Measurements from ENCODE around the gene SLC5A4. TPM values are rescaled to one million over a fixed set of nuclear protein-coding genes. Genes with fewer than 3 reads are reported as not detected.

SLC5A4 gene
- total and polyA plus RNA-seq, 2 of the 4 experiments (the other 2 are of a cell fraction): 0.10 to 0.18 TPM

DNA sequence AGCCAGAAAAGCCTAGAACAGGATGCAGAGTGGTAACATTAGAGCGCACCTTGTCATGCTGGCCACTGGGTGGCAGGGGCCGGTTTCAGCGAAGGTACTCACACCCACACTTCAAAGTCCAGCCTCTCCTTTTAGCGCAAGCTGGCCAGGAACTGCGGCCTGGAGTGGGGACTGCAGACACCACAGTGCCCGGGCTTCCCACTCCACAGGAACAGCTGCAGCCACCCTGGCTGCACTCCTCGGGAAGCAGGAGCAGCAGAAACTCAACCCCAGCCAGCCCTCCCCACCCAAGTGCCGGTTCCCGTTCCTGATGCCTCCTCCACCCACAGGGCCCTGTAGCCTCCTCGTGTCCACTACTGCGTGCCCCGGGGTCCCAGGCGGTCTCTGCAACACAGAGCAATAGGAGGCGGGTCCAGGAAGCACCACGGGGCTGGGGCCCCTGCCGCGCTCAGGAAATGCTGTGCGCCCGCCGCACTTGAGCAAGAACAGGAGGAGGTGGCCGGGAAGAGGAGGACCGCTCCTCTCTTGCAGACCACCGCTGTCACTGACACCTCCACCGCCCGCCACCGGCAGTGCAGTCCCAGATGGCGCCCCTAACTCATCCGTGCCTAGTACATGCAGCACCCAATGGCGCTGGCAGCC is 52.5 kb downstream of the SLC5A4 start:
- H3K4ac ChIP-seq (ENCODE audit: low read depth, low read length): no peak overlapping the region
- no peaks in the 10 kb centered on the region for H3K9me3 ChIP-seq (ENCODE audit: control insufficient read depth, insufficient read depth, low read length)
- peak overlapping the region; percentile 43 for H2AFZ ChIP-seq (replicated peaks; ENCODE audit: low read length, poor library complexity)
- H3K4me3 ChIP-seq (ENCODE audit: insufficient read depth, low read depth, low read length): no peak overlapping the region
- H3K27ac ChIP-seq (ENCODE audit: insufficient read depth, low read length): no peak overlapping the region
- intact Hi-C loops (cut with micrococcal nuclease): loop anchor here (1.0 kb wide), 1 partner anchor 271 kb away; no protein-coding TSS in a partner anchor
- peak; percentile 76 for ATAC-seq (ENCODE audit: low read depth)
- no peak overlapping the region for H3K18ac ChIP-seq (ENCODE audit: low read depth, low read length)
- BruUV-seq (replicated peaks): no TSS peak
- peaks cover 18% of the 10 kb centered on the region; the same call in 1 of the 2 replicates for H3K27me3 ChIP-seq (ENCODE audit: control insufficient read depth, insufficient read depth, low read length)
- H3K4me2 ChIP-seq (ENCODE audit: low read depth, low read length): no peak overlapping the region
- no peak overlapping the region for H3K23ac ChIP-seq (ENCODE audit: low read depth, low read length)
- CTCF ChIA-PET: interaction anchor here (0.6 to 1.0 kb wide), 3 partner anchors 8 to 64 kb away, joined by 3 read pairs; no protein-coding TSS in a partner anchor
- no peak overlapping the region for H2AK9ac ChIP-seq (replicated peaks; ENCODE audit: low read depth, low read length, poor library complexity)
- no peak overlapping the region for H3K9ac ChIP-seq (ENCODE audit: low read depth, low read length)
- no peaks in the 10 kb centered on the region for H3K9me1 ChIP-seq (ENCODE audit: insufficient read depth, low read length)
- no peak overlapping the region for H3K56ac ChIP-seq (ENCODE audit: extremely low read depth, insufficient read depth, low read length)
- H4K5ac ChIP-seq (ENCODE audit: low read depth, low read length): no peak overlapping the region
- WGBS, 2 experiments (ENCODE audit: extremely low coverage in 2 of 2, insufficient read length in 1 of 2): no CpG with 5 or more reads among the region's 29 CpGs
- no peak overlapping the region for H4K91ac ChIP-seq (ENCODE audit: insufficient read depth, low read depth, low read length)
- no peak overlapping the region for H2BK15ac ChIP-seq (ENCODE audit: low read depth, low read length)
- H3K14ac ChIP-seq (replicated peaks; ENCODE audit: low read depth, low read length): no peak overlapping the region
- H4K8ac ChIP-seq (ENCODE audit: low read depth in 2 of 2, low read length in 2 of 2): no peak overlapping the region
- peak; percentile 22 for DNase-seq
- no peaks in the 10 kb centered on the region for H3K79me1 ChIP-seq (ENCODE audit: low read depth in 1 of 2, low read length in 2 of 2)
- TF ChIP-seq NFE2L2 (IDR thresholded peaks at IDR 0.05; ENCODE audit: low read depth, low read length): no peak
- no peak for TF ChIP-seq RFX5 (IDR thresholded peaks at IDR 0.05; ENCODE audit: low read depth, low read length)
- TF ChIP-seq RCOR1 (IDR thresholded peaks at IDR 0.05; ENCODE audit: insufficient replicate concordance, low read length): no peak
- TF ChIP-seq CTCF (conservative IDR thresholded peaks at IDR 0.05; ENCODE audit: low read depth, low read length): peak; percentile 41
- no peak for TF ChIP-seq MXI1 (IDR thresholded peaks at IDR 0.05; ENCODE audit: borderline replicate concordance, low read depth, low read length)
- no peak for TF ChIP-seq CHD1 (IDR thresholded peaks at IDR 0.05; ENCODE audit: low read depth, low read length)
- peak; percentile 32; the same call in 1 of the 2 replicates for TF ChIP-seq RAD21 (IDR thresholded peaks at IDR 0.05; ENCODE audit: low read length)
- TF ChIP-seq SMC3 (IDR thresholded peaks at IDR 0.05; ENCODE audit: low read depth, low read length): peak; percentile 31
- dilution Hi-C loops (cut with HindIII; ENCODE audit: low sequenced_read_pairs, unreplicated experiment): no loop called here
- H3K36me3 ChIP-seq (ENCODE audit: control insufficient read depth, insufficient read depth, low read length): no peaks in the 10 kb centered on the region
- POLR2A ChIA-PET (ENCODE audit: unreplicated experiment): interaction anchor here (0.6 kb wide), 1 partner anchor 1007 kb away, joined by 4 read pairs; no protein-coding TSS in a partner anchor
- H2BK20ac ChIP-seq (ENCODE audit: low read depth, low read length): no peak overlapping the region
- H3K4me1 ChIP-seq (ENCODE audit: control insufficient read depth, insufficient read depth, low read length): no peaks in the 10 kb centered on the region
- no peak overlapping the region for H2BK120ac ChIP-seq (ENCODE audit: low read depth, low read length)
- H2BK5ac ChIP-seq (ENCODE audit: low read depth, low read length, poor library complexity, severe bottlenecking): no peak overlapping the region
- no peak overlapping the region for H2AK5ac ChIP-seq (ENCODE audit: low read depth, low read length)
- in situ Hi-C loops (cut with MboI; ENCODE audit: low sequenced_read_pairs): no loop called here
- H4K20me1 ChIP-seq (ENCODE audit: insufficient read depth, low read length): no peaks in the 10 kb centered on the region

Measured in IMR-90 (cell line).